OCI-LY1 (cell line): Measurements from ENCODE around the gene CLEC16A.
A peak's percentile ranks its signal among the peaks of the same experiment; 100 is the strongest.

ENCODE experiments used
- H2AFZ ChIP-seq: fragments of 200-600 bp; sonication (generic), shearing (Covaris generic); 2 replicates; pipeline ENCODE4 v1.6.0; 2014; ENCODE audit warnings: antibody characterized with exemption, mild to moderate bottlenecking, low read length
- H3F3A ChIP-seq: fragments of 200-600 bp; sonication (generic), shearing (Covaris generic); 2 replicates; pipeline ENCODE4 v1.6.0; 2014; ENCODE audit warnings: mild to moderate bottlenecking, antibody characterized with exemption, low read length, moderate library complexity; ENCODE audit not compliant: insufficient read depth
- H3K27ac ChIP-seq: fragments of 200-600 bp; sonication (generic); 2 replicates; pipeline ENCODE4 v1.5.1; 2014; ENCODE audit warnings: low read length, mixed run types, mild to moderate bottlenecking, low read depth; ENCODE audit not compliant: poor library complexity, severe bottlenecking
- H3K27me3 ChIP-seq: fragments of 200-600 bp; sonication (generic); 2 replicates; pipeline ENCODE4 v1.6.0; 2014; ENCODE audit warnings: antibody characterized with exemption, mild to moderate bottlenecking, low read length, moderate library complexity; ENCODE audit not compliant: insufficient read depth
- H3K36me3 ChIP-seq: fragments of 200-600 bp; sonication (generic); 2 replicates; pipeline ENCODE4 v1.6.1; 2014; ENCODE audit warnings: mild to moderate bottlenecking, antibody characterized with exemption, low read length, moderate library complexity, mixed read lengths; ENCODE audit not compliant: insufficient read depth
- H3K4me1 ChIP-seq: fragments of 200-600 bp; sonication (generic); 2 replicates; pipeline ENCODE4 v1.5.1; 2014; ENCODE audit warnings: mild to moderate bottlenecking, low read length, moderate library complexity; ENCODE audit not compliant: insufficient read depth, severe bottlenecking
- H3K4me2 ChIP-seq: fragments of 200-600 bp; sonication (generic), shearing (Covaris generic); 2 replicates; pipeline ENCODE4 v1.6.1; 2014; ENCODE audit warnings: low read length
- H3K4me3 ChIP-seq: fragments of 200-600 bp; sonication (generic); 2 replicates; pipeline ENCODE4 v1.5.1; 2014; ENCODE audit warnings: low read length, low read depth, mild to moderate bottlenecking, mixed read lengths; ENCODE audit not compliant: poor library complexity, severe bottlenecking
- H3K79me2 ChIP-seq: fragments of 200-600 bp; shearing (Covaris generic); 2 replicates; pipeline ENCODE4 v1.6.1; 2016; ENCODE audit warnings: mixed run types, low read length, mixed read lengths; ENCODE audit not compliant: insufficient read depth
- H3K9ac ChIP-seq: fragments of 200-600 bp; sonication (generic), shearing (Covaris generic); 2 replicates; pipeline ENCODE4 v1.6.1; 2014; ENCODE audit warnings: mild to moderate bottlenecking, low read length, mixed read lengths
- H3K9me2 ChIP-seq: fragments of 200-600 bp; sonication (generic), shearing (Covaris generic); 2 replicates; pipeline ENCODE4 v1.6.1; 2014; ENCODE audit warnings: low read depth, mild to moderate bottlenecking, low read length, mixed read lengths
- H3K9me3 ChIP-seq: fragments of 200-600 bp; shearing (Covaris generic); 2 replicates; pipeline ENCODE4 v1.6.1; 2014; ENCODE audit warnings: low read length, mixed read lengths
- H4K20me1 ChIP-seq: fragments of 200-600 bp; sonication (generic), shearing (Covaris generic); 2 replicates; pipeline ENCODE4 v1.6.0; 2016; ENCODE audit warnings: mild to moderate bottlenecking, low read length; ENCODE audit not compliant: insufficient read depth
- EZH2 ChIP-seq: fragments of 200-600 bp; sonication (generic), shearing (Covaris generic); IDR thresholded peaks from 2 replicates; pipeline ENCODE4 v1.8.0; 2017; ENCODE audit warnings: borderline replicate concordance, mixed run types, mild to moderate bottlenecking, antibody characterized with exemption, low read length, moderate library complexity, mixed read lengths
- TF ChIP-seq, protein P1 (sequence below): fragments of 200-600 bp; sonication (generic), shearing (Covaris generic); IDR thresholded peaks from 2 replicates; pipeline ENCODE4 v1.5.1; 2017; ENCODE audit warnings: mild to moderate bottlenecking, antibody characterized with exemption, low read length, moderate library complexity, mixed read lengths

CLEC16A gene

GRCh38 chr16:10918294-10919002 is 25.9 kb upstream of the CLEC16A start:
- H3K9me3 ChIP-seq: no peaks in the 10 kb centered on the region
- H3K9me2 ChIP-seq: no peaks in the 10 kb centered on the region
- H4K20me1 ChIP-seq: no peaks in the 10 kb centered on the region
- TF ChIP-seq, protein P1, sequence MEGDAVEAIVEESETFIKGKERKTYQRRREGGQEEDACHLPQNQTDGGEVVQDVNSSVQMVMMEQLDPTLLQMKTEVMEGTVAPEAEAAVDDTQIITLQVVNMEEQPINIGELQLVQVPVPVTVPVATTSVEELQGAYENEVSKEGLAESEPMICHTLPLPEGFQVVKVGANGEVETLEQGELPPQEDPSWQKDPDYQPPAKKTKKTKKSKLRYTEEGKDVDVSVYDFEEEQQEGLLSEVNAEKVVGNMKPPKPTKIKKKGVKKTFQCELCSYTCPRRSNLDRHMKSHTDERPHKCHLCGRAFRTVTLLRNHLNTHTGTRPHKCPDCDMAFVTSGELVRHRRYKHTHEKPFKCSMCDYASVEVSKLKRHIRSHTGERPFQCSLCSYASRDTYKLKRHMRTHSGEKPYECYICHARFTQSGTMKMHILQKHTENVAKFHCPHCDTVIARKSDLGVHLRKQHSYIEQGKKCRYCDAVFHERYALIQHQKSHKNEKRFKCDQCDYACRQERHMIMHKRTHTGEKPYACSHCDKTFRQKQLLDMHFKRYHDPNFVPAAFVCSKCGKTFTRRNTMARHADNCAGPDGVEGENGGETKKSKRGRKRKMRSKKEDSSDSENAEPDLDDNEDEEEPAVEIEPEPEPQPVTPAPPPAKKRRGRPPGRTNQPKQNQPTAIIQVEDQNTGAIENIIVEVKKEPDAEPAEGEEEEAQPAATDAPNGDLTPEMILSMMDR: peak; percentile 95
- no peak for TF ChIP-seq EZH2
- no peak overlapping the region; the same call in 1 of the 2 replicates for H3K4me2 ChIP-seq
- H3K36me3 ChIP-seq: peaks cover 34% of the 10 kb centered on the region; the same call in 1 of the 2 replicates
- no peaks in the 10 kb centered on the region for H3F3A ChIP-seq
- H2AFZ ChIP-seq: no peak overlapping the region
- no peaks in the 10 kb centered on the region for H3K79me2 ChIP-seq
- no peaks in the 10 kb centered on the region for H3K27me3 ChIP-seq
- H3K4me1 ChIP-seq: peaks cover 7% of the 10 kb centered on the region
- H3K27ac ChIP-seq: peak overlapping the region; percentile 53
- H3K9ac ChIP-seq: no peak overlapping the region; the same call in 1 of the 2 replicates
- no peak overlapping the region for H3K4me3 ChIP-seq

GRCh38 chr16:10919003-10919351 is 25.4 kb upstream of the CLEC16A start:
- H3K4me2 ChIP-seq: no peak overlapping the region
- H3K27me3 ChIP-seq: no peaks in the 10 kb centered on the region
- H3F3A ChIP-seq: no peaks in the 10 kb centered on the region
- H3K27ac ChIP-seq: no peak overlapping the region
- peaks cover 40% of the 10 kb centered on the region; the same call in 1 of the 2 replicates for H3K36me3 ChIP-seq
- no peaks in the 10 kb centered on the region for H3K79me2 ChIP-seq
- H3K4me1 ChIP-seq: peaks cover 7% of the 10 kb centered on the region
- H2AFZ ChIP-seq: no peak overlapping the region
- no peaks in the 10 kb centered on the region for H4K20me1 ChIP-seq
- no peak overlapping the region for H3K4me3 ChIP-seq
- TF ChIP-seq EZH2: no peak
- TF ChIP-seq, protein P1: no peak
- no peak overlapping the region for H3K9ac ChIP-seq
- H3K9me2 ChIP-seq: no peaks in the 10 kb centered on the region
- no peaks in the 10 kb centered on the region for H3K9me3 ChIP-seq

DNA sequence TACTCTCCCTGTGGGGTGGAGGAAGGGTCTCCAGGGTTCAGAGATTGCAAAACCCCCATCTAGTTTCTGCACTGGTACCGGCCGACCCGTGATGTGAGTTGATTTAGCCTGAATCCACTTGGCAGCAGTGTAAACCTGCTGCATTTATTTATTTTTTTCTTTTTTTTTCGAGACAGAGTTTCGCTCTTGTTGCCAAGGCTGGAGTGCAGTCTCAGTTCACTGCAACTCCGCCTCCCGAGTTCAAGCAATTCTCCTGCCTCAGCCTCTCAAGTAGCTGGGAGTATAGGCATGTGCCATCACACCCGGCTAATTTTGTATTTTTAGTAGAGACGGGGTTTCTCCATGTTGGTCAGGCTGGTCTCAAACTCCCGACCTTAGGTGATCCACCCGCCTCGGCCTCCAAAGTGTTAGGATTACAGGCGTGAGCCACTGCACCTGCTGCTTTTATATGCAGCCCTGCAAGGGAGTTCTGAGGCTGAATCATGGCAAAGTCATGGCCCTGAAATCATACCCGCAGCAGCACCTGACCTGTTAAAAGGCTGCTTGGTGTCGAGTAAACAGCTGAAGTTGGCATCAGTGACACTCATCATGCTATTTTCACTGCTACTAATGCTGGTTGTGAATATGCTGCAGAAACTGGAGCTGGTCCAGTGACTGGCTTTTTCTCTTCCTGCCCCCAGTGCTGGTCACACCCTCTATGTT is 23.5 kb upstream of the CLEC16A start:
- Histone ChIP-seq H3K27me3 (no peaks in the 10 kb centered on the region), H3K79me2 (no peaks in the 10 kb centered on the region), H3K4me2 (no peak overlapping the region), H3K27ac (no peak overlapping the region), H3K9me2 (no peaks in the 10 kb centered on the region), H3K4me3 (no peak overlapping the region), H3F3A (no peaks in the 10 kb centered on the region), H3K36me3 (peaks cover 57% of the 10 kb centered on the region), H3K9me3 (no peaks in the 10 kb centered on the region), H3K9ac (no peak overlapping the region), H2AFZ (no peak overlapping the region), H4K20me1 (no peaks in the 10 kb centered on the region), H3K4me1 (peaks cover 7% of the 10 kb centered on the region)
- TF ChIP-seq, protein P1: no peak
- no peak for TF ChIP-seq EZH2
